Endothelial cell (in vitro differentiated cells): Measurements from ENCODE around the gene CENPC. TPM values are rescaled to one million over a fixed set of nuclear protein-coding genes. Genes with fewer than 3 reads are reported as not detected.

Experiments used
- DNase-seq: peaks from one replicate; pipeline ENCODE4 v3.0.0; 2021; ENCODE audit warnings: low spot score
- H3K27ac Mint-ChIP-seq: one replicate; pipeline ENCODE4 v1.8.0; 2021; ENCODE audit warnings: mixed read lengths, inconsistent platforms; ENCODE audit not compliant: unreplicated experiment
- H3K27me3 Mint-ChIP-seq: one replicate; pipeline ENCODE4 v1.8.0; 2021; ENCODE audit warnings: mild to moderate bottlenecking, moderate library complexity, mixed read lengths, inconsistent platforms; ENCODE audit not compliant: unreplicated experiment
- H3K36me3 Mint-ChIP-seq: one replicate; pipeline ENCODE4 v1.8.0; 2021; ENCODE audit warnings: mild to moderate bottlenecking, low read depth, mixed read lengths, inconsistent platforms; ENCODE audit not compliant: unreplicated experiment
- H3K4me1 Mint-ChIP-seq: one replicate; pipeline ENCODE4 v1.8.0; 2021; ENCODE audit warnings: mild to moderate bottlenecking, mixed read lengths, inconsistent platforms; ENCODE audit not compliant: unreplicated experiment
- H3K4me3 Mint-ChIP-seq: one replicate; pipeline ENCODE4 v1.8.0; 2021; ENCODE audit warnings: mild to moderate bottlenecking, mixed read lengths, inconsistent platforms; ENCODE audit not compliant: unreplicated experiment
- H3K9me3 Mint-ChIP-seq: one replicate; pipeline ENCODE4 v1.8.0; 2021; ENCODE audit warnings: mixed read lengths, inconsistent platforms; ENCODE audit not compliant: unreplicated experiment
- CTCF ChIP-seq: fragments of 200-600 bp; sonication (generic); IDR thresholded peaks from one replicate; pipeline ENCODE4 v1.5.0; 2021; ENCODE audit warnings: antibody characterized with exemption; ENCODE audit not compliant: unreplicated experiment
- total RNA-seq: library from RNA; stranded (reverse); fragmentation: NEBNext Ultra II Directional; extraction: Animal tissue kit (Norgen Biotek cat#: 25700); gene quantifications from one replicate; pipeline ENCODE4 v1.2.1, GENCODE V29; 2021; ENCODE audit not compliant: unreplicated experiment

Gene CENPC
- total RNA-seq, 1 donor from 2014 or later, result 25.7 TPM

DNA sequence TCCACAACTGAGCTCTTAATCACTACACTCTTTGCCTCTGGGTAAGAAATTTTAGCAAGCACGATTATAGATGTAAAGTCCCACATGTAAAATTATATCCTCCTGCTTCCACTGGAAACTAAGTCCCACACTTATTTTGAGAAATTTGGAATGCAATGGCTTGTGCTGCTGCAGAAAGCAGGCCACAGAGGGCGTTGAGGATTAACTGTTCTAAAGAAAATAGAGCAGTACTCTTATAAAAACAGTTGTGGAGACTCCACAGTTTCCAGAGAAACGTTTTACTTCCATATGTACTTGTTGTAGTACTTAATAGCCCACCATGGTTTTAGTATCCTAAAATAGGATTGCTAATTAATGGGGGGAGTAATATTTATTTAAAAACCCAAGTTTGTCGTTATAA, 1.7 kb upstream of the CENPC start:
- TF ChIP-seq CTCF, result no peak
- Mint-ChIP-seq H3K27me3 (peaks cover 7% of the 10 kb centered on the region), H3K9me3 (no peaks in the 10 kb centered on the region), H3K27ac (no peak overlapping the region), H3K4me3 (no peak overlapping the region), H3K4me1 (peaks cover 16% of the 10 kb centered on the region), H3K36me3 (peaks cover 9% of the 10 kb centered on the region)
- no peak for DNase-seq

GRCh38 chr4:67546004-67546356, 677 bp upstream of the CENPC start:
- DNase-seq, result no peak
- no peak for TF ChIP-seq CTCF
- H3K27me3 Mint-ChIP-seq, result peaks cover 7% of the 10 kb centered on the region
- peaks cover 9% of the 10 kb centered on the region for H3K36me3 Mint-ChIP-seq
- no peak overlapping the region for H3K27ac Mint-ChIP-seq
- H3K4me1 Mint-ChIP-seq, result peaks cover 20% of the 10 kb centered on the region
- H3K9me3 Mint-ChIP-seq, result no peaks in the 10 kb centered on the region
- no peak overlapping the region for H3K4me3 Mint-ChIP-seq

DNA sequence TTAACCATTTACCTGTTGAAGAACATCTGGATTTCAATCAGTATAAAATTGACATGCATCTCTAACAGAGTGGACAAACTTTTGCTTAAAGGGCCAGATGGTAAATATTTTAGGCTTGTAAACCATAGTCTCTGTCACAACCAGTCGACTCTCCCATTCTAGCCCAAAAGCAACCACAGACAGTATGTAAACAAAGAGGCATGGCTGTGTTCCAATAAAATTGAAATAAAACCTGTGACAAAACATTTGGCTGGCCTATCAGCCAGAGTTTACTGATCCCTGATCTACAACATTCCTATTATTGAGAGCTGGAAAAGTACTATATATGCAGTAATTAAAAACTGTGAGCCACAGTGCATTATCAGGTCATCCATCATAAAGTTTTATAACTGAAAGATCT, 3.2 kb downstream of the CENPC start:
- H3K36me3 Mint-ChIP-seq, result peaks cover 9% of the 10 kb centered on the region
- no peaks in the 10 kb centered on the region for H3K9me3 Mint-ChIP-seq
- H3K27ac Mint-ChIP-seq, result no peak overlapping the region
- H3K4me3 Mint-ChIP-seq, result no peak overlapping the region
- peaks cover 20% of the 10 kb centered on the region for H3K4me1 Mint-ChIP-seq
- peaks cover 7% of the 10 kb centered on the region for H3K27me3 Mint-ChIP-seq
- no peak for DNase-seq
- TF ChIP-seq CTCF, result no peak

- Mint-ChIP-seq H3K27ac (no peak overlapping the region), H3K9me3 (no peaks in the 10 kb centered on the region), H3K36me3 (peaks cover 17% of the 10 kb centered on the region), H3K4me3 (no peak overlapping the region), H3K4me1 (peaks cover 19% of the 10 kb centered on the region), H3K27me3 (peaks cover 3% of the 10 kb centered on the region)
- DNase-seq, result no peak
- TF ChIP-seq CTCF, result no peak
Measured at GRCh38 chr4:67539830-67540229, 5.5 kb downstream of the CENPC start.

GRCh38 chr4:67535280-67535840, 9.9 kb downstream of the CENPC start:
- H3K27ac Mint-ChIP-seq, result no peak overlapping the region
- H3K36me3 Mint-ChIP-seq, result peaks cover 44% of the 10 kb centered on the region
- H3K27me3 Mint-ChIP-seq, result no peaks in the 10 kb centered on the region
- H3K4me3 Mint-ChIP-seq, result no peak overlapping the region
- no peaks in the 10 kb centered on the region for H3K9me3 Mint-ChIP-seq
- TF ChIP-seq CTCF, result no peak
- no peaks in the 10 kb centered on the region for H3K4me1 Mint-ChIP-seq
- DNase-seq, result no peak
